GM12865 (cell line): ENCODE measurements around the gene LACRT.
"Not testable (repeated sequence)": the region's sequence is repeated elsewhere in the genome, so short reads cannot be mapped to it uniquely, and the experiment has no call there.

Source experiments
- DNase-seq: peaks from one replicate; pipeline ENCODE4 v3.0.0; 2010; ENCODE audit warnings: low read depth
- H3K4me3 ChIP-seq: 2 replicates; pipeline ENCODE4 v1.5.1; 2011; ENCODE audit warnings: mild to moderate bottlenecking, low read depth, low read length, control low read depth
- TF ChIP-seq, protein P1 (sequence below): IDR thresholded peaks from 2 replicates; pipeline ENCODE4 v1.5.1; 2011; ENCODE audit warnings: low read length, control low read depth, low read depth, inconsistent platforms; ENCODE audit not compliant: insufficient read depth; ENCODE audit errors: missing control alignments

The LACRT gene, protein sequence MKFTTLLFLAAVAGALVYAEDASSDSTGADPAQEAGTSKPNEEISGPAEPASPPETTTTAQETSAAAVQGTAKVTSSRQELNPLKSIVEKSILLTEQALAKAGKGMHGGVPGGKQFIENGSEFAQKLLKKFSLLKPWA

DNA sequence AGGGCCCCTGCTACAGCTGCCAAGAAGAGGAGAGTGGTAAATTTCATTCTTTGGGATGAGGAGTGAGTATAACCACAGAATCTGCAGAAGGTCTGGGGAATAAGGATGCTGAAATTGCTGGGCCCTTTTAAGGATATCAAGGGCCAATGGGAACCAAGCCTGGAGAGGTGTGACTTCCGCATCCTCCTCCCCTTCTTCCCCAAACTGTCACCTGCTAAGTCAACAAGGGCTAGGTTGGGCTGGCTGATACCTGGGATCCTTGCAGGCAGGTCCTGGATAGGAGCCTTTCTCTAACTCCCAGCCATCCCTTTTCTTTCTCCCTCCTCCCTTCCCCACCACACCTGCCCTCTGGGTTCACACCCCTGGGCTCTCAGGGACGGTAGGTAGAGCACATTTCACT, at the start of gene LACRT:
Gene LACRT, minus strand, starts transcription at position 101 of the 400 bp plus-strand sequence. Its CDS starts 54 bp downstream, at position 47.
- TF ChIP-seq, protein P1, sequence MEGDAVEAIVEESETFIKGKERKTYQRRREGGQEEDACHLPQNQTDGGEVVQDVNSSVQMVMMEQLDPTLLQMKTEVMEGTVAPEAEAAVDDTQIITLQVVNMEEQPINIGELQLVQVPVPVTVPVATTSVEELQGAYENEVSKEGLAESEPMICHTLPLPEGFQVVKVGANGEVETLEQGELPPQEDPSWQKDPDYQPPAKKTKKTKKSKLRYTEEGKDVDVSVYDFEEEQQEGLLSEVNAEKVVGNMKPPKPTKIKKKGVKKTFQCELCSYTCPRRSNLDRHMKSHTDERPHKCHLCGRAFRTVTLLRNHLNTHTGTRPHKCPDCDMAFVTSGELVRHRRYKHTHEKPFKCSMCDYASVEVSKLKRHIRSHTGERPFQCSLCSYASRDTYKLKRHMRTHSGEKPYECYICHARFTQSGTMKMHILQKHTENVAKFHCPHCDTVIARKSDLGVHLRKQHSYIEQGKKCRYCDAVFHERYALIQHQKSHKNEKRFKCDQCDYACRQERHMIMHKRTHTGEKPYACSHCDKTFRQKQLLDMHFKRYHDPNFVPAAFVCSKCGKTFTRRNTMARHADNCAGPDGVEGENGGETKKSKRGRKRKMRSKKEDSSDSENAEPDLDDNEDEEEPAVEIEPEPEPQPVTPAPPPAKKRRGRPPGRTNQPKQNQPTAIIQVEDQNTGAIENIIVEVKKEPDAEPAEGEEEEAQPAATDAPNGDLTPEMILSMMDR, result no peak
- no peak within 1 kb of the TSS for H3K4me3 ChIP-seq
- DNase-seq, result no peak

DNA sequence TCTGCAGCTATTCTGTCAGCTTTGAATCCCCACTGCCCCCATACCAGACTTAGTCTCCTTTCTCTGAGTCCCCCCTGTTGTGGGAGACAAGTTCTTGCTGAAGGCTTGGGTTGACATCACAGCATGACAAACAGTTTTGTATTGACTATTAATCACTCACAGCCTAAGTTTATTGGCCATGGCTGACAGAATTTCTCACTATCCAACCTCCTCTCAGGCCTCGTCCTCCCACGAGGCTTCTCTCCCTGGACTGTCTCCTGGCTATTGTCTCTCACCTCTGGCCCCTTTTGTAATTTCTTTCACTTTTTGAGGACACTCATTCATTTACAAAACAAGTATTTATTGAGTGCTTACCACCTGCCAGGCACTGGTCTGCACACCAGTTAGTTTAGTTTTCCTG, 48.7 kb upstream of the LACRT start:
- TF ChIP-seq, protein P1, result no peak
- DNase-seq, result no peak
- H3K4me3 ChIP-seq, result no peak overlapping the region

DNA sequence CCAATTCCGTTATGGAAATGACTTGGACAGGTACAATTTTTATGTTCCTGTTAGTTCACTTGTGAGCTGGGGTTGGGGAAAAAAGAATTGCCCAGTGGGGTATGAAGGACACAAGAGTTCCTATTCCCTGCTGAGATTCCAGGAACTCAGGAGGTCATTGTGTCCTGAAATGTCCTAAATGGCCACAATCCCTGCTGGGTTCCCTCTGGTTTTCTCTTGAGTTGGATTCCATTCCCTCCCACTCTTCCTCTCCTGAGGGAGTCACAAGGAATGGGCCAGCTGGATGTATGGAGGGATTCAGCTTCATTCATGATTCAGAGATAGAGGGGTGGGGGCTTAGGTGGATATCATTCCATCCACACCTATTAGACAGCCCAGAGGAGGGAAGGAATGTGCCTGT, 48.0 kb upstream of the LACRT start:
- TF ChIP-seq, protein P1, result no peak
- DNase-seq, result no peak
- H3K4me3 ChIP-seq, result no peak overlapping the region

DNA sequence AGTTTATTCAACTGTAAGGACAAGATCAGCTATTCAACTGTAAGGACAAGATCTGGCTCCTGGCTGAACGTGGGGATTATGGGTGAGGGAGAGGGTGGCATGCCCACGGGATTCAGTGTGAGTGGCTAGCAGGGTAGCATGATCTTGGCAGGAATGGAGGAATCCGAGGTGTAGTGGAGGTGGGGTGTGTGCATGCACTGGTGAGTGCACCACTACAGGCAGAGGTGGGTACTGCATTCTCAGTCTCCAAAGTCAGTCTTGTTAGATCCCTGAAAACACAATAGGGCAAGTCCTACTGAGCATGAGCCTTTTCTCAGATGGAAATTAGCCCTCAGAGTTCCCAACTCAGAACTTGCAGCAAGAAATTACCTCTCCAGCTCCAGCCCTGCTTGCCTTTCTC, 45.7 kb upstream of the LACRT start:
- peak; percentile 51 for DNase-seq
- TF ChIP-seq, protein P1, result peak; percentile 71
- H3K4me3 ChIP-seq, result no peak overlapping the region

DNA sequence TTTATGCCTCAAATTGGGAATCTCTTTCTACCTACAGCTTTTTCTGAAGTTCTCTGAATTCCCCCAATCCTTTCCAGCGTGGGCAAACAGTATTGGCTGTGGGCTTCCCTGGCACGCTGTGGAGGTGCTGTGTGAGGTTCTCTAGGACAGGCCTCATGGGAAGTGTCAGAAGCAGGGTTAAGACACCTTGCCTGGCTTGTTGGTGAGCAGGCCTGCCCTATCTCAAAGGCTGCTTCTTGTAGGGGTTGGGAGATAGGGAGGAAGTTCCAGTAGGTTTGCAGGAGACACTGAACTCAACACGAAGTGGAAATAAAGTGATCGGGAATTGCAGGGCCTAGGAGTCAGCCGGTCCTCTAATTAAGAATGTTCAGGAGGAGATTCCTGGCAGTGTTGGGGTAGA, 43.4 kb upstream of the LACRT start:
- H3K4me3 ChIP-seq, result no peak overlapping the region
- TF ChIP-seq, protein P1, result no peak
- no peak for DNase-seq

DNA sequence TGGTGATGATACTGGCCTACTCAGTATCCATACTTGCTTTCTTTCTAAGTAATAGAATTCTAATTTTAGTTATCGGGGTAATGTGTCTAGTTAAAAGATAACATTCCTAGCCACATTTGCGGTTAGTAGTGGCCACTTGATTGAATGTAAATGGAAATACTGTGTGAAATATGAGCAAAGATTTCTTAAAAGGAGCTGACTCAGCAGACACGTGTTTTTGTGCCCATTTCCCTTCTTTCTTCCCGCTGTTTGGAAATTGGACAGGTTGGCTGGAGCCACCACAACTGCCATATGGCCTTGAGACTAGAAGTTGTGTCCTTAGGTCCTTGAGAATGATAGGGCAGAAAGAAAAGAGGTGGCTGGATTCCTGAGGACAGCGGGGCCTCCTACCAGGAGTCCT, 33.2 kb upstream of the LACRT start:
- DNase-seq, result no peak
- TF ChIP-seq, protein P1, result no peak
- no peak overlapping the region for H3K4me3 ChIP-seq

DNA sequence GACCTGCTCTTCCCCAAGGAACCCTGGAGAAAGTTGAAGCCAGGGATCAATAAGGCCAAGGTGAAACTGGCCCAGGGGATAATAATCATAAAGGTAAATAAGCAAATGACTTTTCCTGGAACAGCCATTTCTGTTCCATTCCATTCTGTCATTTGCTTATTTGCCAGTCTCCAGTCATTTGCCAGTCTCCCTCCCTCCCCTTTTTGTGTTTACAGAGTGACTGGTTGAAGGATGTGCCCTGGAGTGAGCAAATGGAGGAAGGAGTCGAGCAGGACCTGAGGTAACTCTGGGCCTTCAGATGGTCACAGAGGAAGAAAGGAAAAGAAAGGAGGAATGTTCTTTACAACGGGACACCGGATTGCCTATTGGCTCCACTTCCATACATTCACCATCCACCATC, 31.3 kb upstream of the LACRT start:
- H3K4me3 ChIP-seq, result no peak overlapping the region
- DNase-seq, result no peak
- TF ChIP-seq, protein P1, result no peak

DNA sequence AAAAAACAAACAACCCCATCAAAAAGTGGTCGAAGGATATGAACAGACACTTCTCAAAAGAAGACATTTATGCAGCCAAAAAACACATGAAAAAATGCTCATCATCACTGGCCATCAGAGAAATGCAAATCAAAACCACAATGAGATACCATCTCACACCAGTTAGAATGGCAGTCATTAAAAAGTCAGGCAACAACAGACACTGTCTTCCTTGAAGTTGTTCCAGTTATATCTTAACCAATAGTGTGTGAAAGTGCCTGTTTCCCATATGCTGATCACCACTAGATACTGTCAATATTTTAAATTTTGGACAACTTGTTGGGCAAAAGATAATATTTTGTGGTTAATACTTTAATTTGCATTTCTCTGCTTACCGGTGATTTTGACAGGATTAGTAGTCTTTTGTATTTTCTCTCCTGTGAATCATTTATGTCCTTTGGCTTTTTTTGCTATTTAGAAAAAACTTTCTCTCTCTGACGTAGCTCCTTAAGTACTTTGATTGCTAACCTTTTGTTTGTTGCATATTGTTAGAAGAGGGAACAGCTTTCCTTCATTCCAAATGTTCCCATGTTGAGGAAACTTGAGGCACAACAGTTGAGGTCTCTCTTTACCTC, 30.4 kb upstream of the LACRT start:
- not testable (repeated sequence) for DNase-seq, H3K4me3 ChIP-seq
